ENCODE data around the gene WDR77.

GRCh38 chr1:111474521-111474920 lies 25.5 kb upstream of the WDR77 start:
- TF ChIP-seq CTCF (conservative IDR thresholded peaks at IDR 0.05 in 1 of 2, IDR thresholded peaks at IDR 0.05 in 1 of 2; ENCODE audit: low read depth in 1 of 2, low read length in 2 of 2) (no peak), EZH2 (IDR thresholded peaks at IDR 0.05; ENCODE audit: low read length, missing control alignments) (no peak)
